Left lung (tissue), 10 donors: ENCODE results near the gene STYX. TPM values are rescaled to one million over a fixed set of nuclear protein-coding genes. Genes with fewer than 3 reads are reported as not detected.
"Not testable (repeated sequence)": the region's sequence is repeated elsewhere in the genome, so short reads cannot be mapped to it uniquely, and the experiment has no call there.

Experiments used
- ATAC-seq: fragments of 200-7000 bp; cut with Tn5 transposase; one replicate; pipeline ENCODE4 v1.9.1; 2020; ENCODE audit warnings: moderate library complexity
- DNase-seq, 4 donors: peaks; one replicate each; pipeline ENCODE4 v3.0.0-alpha.2; 2013 to 2020
- H3K27ac ChIP-seq, 2 donors: fragments of 200-600 bp; sonication (generic) in 1 of 2; one replicate each; pipeline versions ENCODE4 v1.5.0 to v1.8.0; 2020 to 2021
- H3K27me3 ChIP-seq, 2 donors: fragments of 200-600 bp; sonication (generic) in 1 of 2; one replicate each; pipeline versions ENCODE4 v1.5.0 to v1.8.0; 2020 to 2021
- H3K36me3 ChIP-seq, 2 donors: fragments of 200-600 bp; sonication (generic) in 1 of 2; one replicate each; pipeline versions ENCODE4 v1.5.0 to v1.8.0; 2020 to 2021
- H3K4me1 ChIP-seq, 2 donors: fragments of 200-600 bp; one replicate each; pipeline ENCODE4 v1.8.0; 2021
- H3K4me3 ChIP-seq, 2 donors: fragments of 200-600 bp; sonication (generic) in 1 of 2; one replicate each; pipeline versions ENCODE4 v1.5.0 to v1.8.0; 2020 to 2021; ENCODE audit warnings: mild to moderate bottlenecking in 1 of 2
- H3K9me3 ChIP-seq, 2 donors: fragments of 200-600 bp; sonication (generic) in 1 of 2; one replicate each; pipeline versions ENCODE4 v1.5.0 to v1.8.0; 2020 to 2021
- CTCF ChIP-seq, 2 donors: fragments of 200-600 bp; sonication (generic) in 1 of 2; IDR thresholded peaks; one replicate each; pipeline versions ENCODE4 v1.5.0 to v1.8.0; 2021; ENCODE audit warnings: antibody characterized with exemption in 2 of 2
- intact Hi-C, 2 donors: fragments of 100-400 bp; cut with DNase I; formaldehyde crosslinking; loops; one replicate each; pipeline versions ENCODE4 v1.11.2 to v1.14.2; 2022
- polyA plus RNA-seq, 6 donors: library from polyadenylated mRNA; unstranded; fragments of 120-200 nt; gene quantifications; one replicate each; pipeline ENCODE4 v1.2.1, GENCODE V29; 2013; ENCODE audit not compliant: insufficient read length in 6 of 6
- total RNA-seq, 2 donors: library from RNA; stranded (reverse); fragmentation: NEBNext Ultra II Directional; extraction: Animal tissue kit (Norgen Biotek cat#: 25700); gene quantifications; one replicate each; pipeline ENCODE4 v1.2.1, GENCODE V29; 2021
- donor health status: DM: no; HTN: yes; CAD: no.
- donor health status: DM: no; HTN: no; CAD: no.

The STYX gene
- total and polyA plus RNA-seq, 8 donors = 9.9 to 19.2 (median 17.3) TPM

- TF ChIP-seq CTCF (IDR thresholded peaks at IDR 0.05) = no peak
- intact Hi-C loops = no loop called here
- DNase-seq (no peak), ATAC-seq (no peak)
- H3K4me3 ChIP-seq = no peak overlapping the region
- no peak overlapping the region for H3K27ac ChIP-seq
- no peaks in the 10 kb centered on the region for H3K9me3 ChIP-seq
- no peaks in the 10 kb centered on the region for H3K27me3 ChIP-seq
- peaks cover 0 to 4% of the 10 kb centered on the region in 2 donors for H3K4me1 ChIP-seq
- H3K36me3 ChIP-seq = peaks cover 3 to 100% of the 10 kb centered on the region in 2 donors
Observed at GRCh38 chr14:52723514-52724359, 6.2 kb upstream of the STYX start.

- TF ChIP-seq CTCF (IDR thresholded peaks at IDR 0.05) = no peak
- intact Hi-C loops = no loop called here
Observed at GRCh38 chr14:52724360-52724644, 5.7 kb upstream of the STYX start.

GRCh38 chr14:52727509-52727908 lies 2.5 kb upstream of the STYX start:
- DNase-seq, intact Hi-C loops, ATAC-seq, H3K4me3 ChIP-seq, H3K27ac ChIP-seq, H3K27me3 ChIP-seq, H3K9me3 ChIP-seq: not testable (repeated sequence)
- Histone ChIP-seq H3K36me3 (peaks cover 0 to 63% of the 10 kb centered on the region in 2 donors), H3K4me1 (peaks cover 3 to 22% of the 10 kb centered on the region in 2 donors)

More at GRCh38 chr14:52724360-52724644, 5.7 kb upstream of the STYX start:
- ATAC-seq (no peak), DNase-seq (no peak)
- H3K4me3 ChIP-seq = no peak overlapping the region
- H3K27me3 ChIP-seq = no peaks in the 10 kb centered on the region
- no peaks in the 10 kb centered on the region for H3K9me3 ChIP-seq
- H3K4me1 ChIP-seq = peaks cover 0 to 7% of the 10 kb centered on the region in 2 donors
- peaks cover 3 to 96% of the 10 kb centered on the region in 2 donors for H3K36me3 ChIP-seq
- no peak overlapping the region for H3K27ac ChIP-seq

GRCh38 chr14:52729035-52729434 lies 931 bp upstream of the STYX start:
- not testable (repeated sequence) for ATAC-seq
- peaks cover 0 to 48% of the 10 kb centered on the region in 2 donors for H3K36me3 ChIP-seq

GRCh38 chr14:52729585-52729924 lies 411 bp upstream of the STYX start:
- ATAC-seq (no peak), DNase-seq (no peak)
- peak overlapping the region in 1 of 2 donors; percentile 95 for H3K4me3 ChIP-seq
- H3K27me3 ChIP-seq = no peaks in the 10 kb centered on the region
- intact Hi-C loops = no loop called here
- peak overlapping the region in 1 of 2 donors; percentile 83 for H3K27ac ChIP-seq
- H3K36me3 ChIP-seq = peaks cover 0 to 43% of the 10 kb centered on the region in 2 donors
- peaks cover 3 to 23% of the 10 kb centered on the region in 2 donors for H3K4me1 ChIP-seq
- H3K9me3 ChIP-seq = no peaks in the 10 kb centered on the region
- no peak for TF ChIP-seq CTCF (IDR thresholded peaks at IDR 0.05)

More at GRCh38 chr14:52729035-52729434, 931 bp upstream of the STYX start:
- Histone ChIP-seq H3K27ac (peak overlapping the region in 1 of 2 donors; percentile 83), H3K4me1 (peaks cover 3 to 19% of the 10 kb centered on the region in 2 donors)
- H3K9me3 ChIP-seq, H3K4me3 ChIP-seq, DNase-seq, intact Hi-C loops, H3K27me3 ChIP-seq: not testable (repeated sequence)

GRCh38 chr14:52730709-52731111 lies 744 bp downstream of the STYX start:
- intact Hi-C loops = no loop called here
- DNase-seq = no peak

More at GRCh38 chr14:52730709-52731111, 744 bp downstream of the STYX start:
- no peaks in the 10 kb centered on the region for H3K9me3 ChIP-seq
- H3K4me3 ChIP-seq = peak overlapping the region; percentile 93 to 95
- ATAC-seq = peak; percentile 18
- no peaks in the 10 kb centered on the region for H3K27me3 ChIP-seq
- H3K4me1 ChIP-seq = peaks cover 3 to 31% of the 10 kb centered on the region in 2 donors
- H3K27ac ChIP-seq = peak overlapping the region; percentile 81 to 83
- peaks cover 0 to 31% of the 10 kb centered on the region in 2 donors for H3K36me3 ChIP-seq
- no peak for TF ChIP-seq CTCF (IDR thresholded peaks at IDR 0.05)
